Fibroblast of lung (primary cell): Measurements from ENCODE around the gene SLC38A1. TPM values are rescaled to one million over a fixed set of nuclear protein-coding genes. Genes with fewer than 3 reads are reported as not detected.

ENCODE experiments used
- DNase-seq, 2 donors: peaks; one replicate each; pipeline versions ENCODE4 v3.0.0 to v3.0.0-alpha.2; 2010; ENCODE audit warnings: low read depth in 2 of 2
- H2AFZ ChIP-seq: 2 replicates; pipeline ENCODE4 v1.5.1; 2012; ENCODE audit warnings: low read length, control low read depth, inconsistent platforms
- H3K27ac ChIP-seq: 2 replicates; pipeline ENCODE4 v1.5.1; 2011; ENCODE audit warnings: low read length, control low read depth; ENCODE audit not compliant: insufficient read depth
- H3K27me3 ChIP-seq: 2 replicates; pipeline ENCODE4 v1.5.1; 2011; ENCODE audit warnings: mild to moderate bottlenecking, low read length; ENCODE audit not compliant: control insufficient read depth, insufficient read depth
- H3K36me3 ChIP-seq: 2 replicates; pipeline ENCODE4 v1.5.1; 2011; ENCODE audit warnings: low read length; ENCODE audit not compliant: control insufficient read depth, insufficient read depth
- H3K4me1 ChIP-seq: 2 replicates; pipeline ENCODE4 v1.5.1; 2011; ENCODE audit warnings: low read length; ENCODE audit not compliant: control insufficient read depth, insufficient read depth; ENCODE audit errors: extremely low read depth
- H3K4me2 ChIP-seq: 2 replicates; pipeline ENCODE4 v1.5.1; 2011; ENCODE audit warnings: low read length, control low read depth; ENCODE audit not compliant: insufficient read depth; ENCODE audit errors: extremely low read depth
- H3K4me3 ChIP-seq, 4 experiments: fragments of 200-600 bp in 1 of 4; sonication (generic) in 1 of 4; replicated peaks in 1 of 4; 2 replicates each; pipeline ENCODE4 v1.5.1; 2011 to 2016; ENCODE audit warnings: low read length in 4 of 4, low read depth in 3 of 4, mild to moderate bottlenecking in 3 of 4, control low read depth in 2 of 4, inconsistent platforms in 1 of 4, mixed read lengths in 1 of 4; ENCODE audit not compliant: insufficient read depth in 1 of 4; ENCODE audit errors: control extremely low read depth in 1 of 4
- H3K79me2 ChIP-seq: 2 replicates; pipeline ENCODE4 v1.5.1; 2012; ENCODE audit warnings: mild to moderate bottlenecking, low read length, inconsistent platforms; ENCODE audit not compliant: control insufficient read depth, insufficient read depth
- H3K9ac ChIP-seq: 2 replicates; pipeline ENCODE4 v1.5.1; 2011; ENCODE audit warnings: mild to moderate bottlenecking, low read length, control low read depth; ENCODE audit not compliant: insufficient read depth
- H3K9me3 ChIP-seq: 2 replicates; pipeline ENCODE4 v1.5.1; 2012; ENCODE audit warnings: low read depth, low read length; ENCODE audit not compliant: control insufficient read depth, insufficient read depth
- H4K20me1 ChIP-seq: 2 replicates; pipeline ENCODE4 v1.5.1; 2011; ENCODE audit warnings: low read length; ENCODE audit not compliant: control insufficient read depth, insufficient read depth; ENCODE audit errors: extremely low read depth
- EZH2 ChIP-seq: IDR thresholded peaks from 2 replicates; pipeline ENCODE4 v1.5.1; 2012; ENCODE audit warnings: low read length, control low read depth, mild to moderate bottlenecking; ENCODE audit errors: missing control alignments
- polyA plus RNA-seq, 2 donors: library from polyadenylated mRNA; depleted of rRNA in 1 of 2; stranded (reverse) in 1 of 2; unstranded in 1 of 2; fragments of >200 nt; gene quantifications; 2 replicates each; pipeline ENCODE4 v1.2.1, GENCODE V29; 2011 to 2012; ENCODE audit warnings: missing spikeins in 1 of 2
- total RNA-seq: library from RNA; depleted of rRNA; stranded (reverse); fragments of >200 nt; gene quantifications from 2 replicates; pipeline ENCODE4 v1.2.1, GENCODE V29; 2014
- TF ChIP-seq, protein P1 (sequence below), 2 donors: IDR thresholded peaks in 1 of 2; conservative IDR thresholded peaks in 1 of 2; 1 replicate in 1 of 2; 2 replicates in 1 of 2; pipeline ENCODE4 v1.5.1; 2011 to 2012; ENCODE audit warnings: low read length in 2 of 2, control low read depth in 1 of 2, inconsistent platforms in 1 of 2, low read depth in 1 of 2, mild to moderate bottlenecking in 1 of 2

Gene SLC38A1
- total and polyA plus RNA-seq, 2 donors (not counting 1 experiment from before 2014, with no cell fraction given) = 24.3 to 88.8 TPM

GRCh38 chr12:46230983-46231382, 37.9 kb downstream of the SLC38A1 start:
- Histone ChIP-seq H3K27ac (no peak overlapping the region), H3K36me3 (no peaks in the 10 kb centered on the region), H3K4me3 (no peak overlapping the region), H3K4me1 (no peaks in the 10 kb centered on the region), H3K79me2 (no peaks in the 10 kb centered on the region), H4K20me1 (no peaks in the 10 kb centered on the region), H3K27me3 (no peaks in the 10 kb centered on the region), H3K9me3 (no peaks in the 10 kb centered on the region), H3K9ac (no peak overlapping the region), H3K4me2 (no peak overlapping the region), H2AFZ (no peak overlapping the region)
- no peak for DNase-seq
- no peak for TF ChIP-seq EZH2
- TF ChIP-seq, protein P1, sequence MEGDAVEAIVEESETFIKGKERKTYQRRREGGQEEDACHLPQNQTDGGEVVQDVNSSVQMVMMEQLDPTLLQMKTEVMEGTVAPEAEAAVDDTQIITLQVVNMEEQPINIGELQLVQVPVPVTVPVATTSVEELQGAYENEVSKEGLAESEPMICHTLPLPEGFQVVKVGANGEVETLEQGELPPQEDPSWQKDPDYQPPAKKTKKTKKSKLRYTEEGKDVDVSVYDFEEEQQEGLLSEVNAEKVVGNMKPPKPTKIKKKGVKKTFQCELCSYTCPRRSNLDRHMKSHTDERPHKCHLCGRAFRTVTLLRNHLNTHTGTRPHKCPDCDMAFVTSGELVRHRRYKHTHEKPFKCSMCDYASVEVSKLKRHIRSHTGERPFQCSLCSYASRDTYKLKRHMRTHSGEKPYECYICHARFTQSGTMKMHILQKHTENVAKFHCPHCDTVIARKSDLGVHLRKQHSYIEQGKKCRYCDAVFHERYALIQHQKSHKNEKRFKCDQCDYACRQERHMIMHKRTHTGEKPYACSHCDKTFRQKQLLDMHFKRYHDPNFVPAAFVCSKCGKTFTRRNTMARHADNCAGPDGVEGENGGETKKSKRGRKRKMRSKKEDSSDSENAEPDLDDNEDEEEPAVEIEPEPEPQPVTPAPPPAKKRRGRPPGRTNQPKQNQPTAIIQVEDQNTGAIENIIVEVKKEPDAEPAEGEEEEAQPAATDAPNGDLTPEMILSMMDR (conservative IDR thresholded peaks at IDR 0.05 in 1 of 2, IDR thresholded peaks at IDR 0.05 in 1 of 2; ENCODE audit: low read depth in 1 of 2, low read length in 2 of 2) = no peak

DNA sequence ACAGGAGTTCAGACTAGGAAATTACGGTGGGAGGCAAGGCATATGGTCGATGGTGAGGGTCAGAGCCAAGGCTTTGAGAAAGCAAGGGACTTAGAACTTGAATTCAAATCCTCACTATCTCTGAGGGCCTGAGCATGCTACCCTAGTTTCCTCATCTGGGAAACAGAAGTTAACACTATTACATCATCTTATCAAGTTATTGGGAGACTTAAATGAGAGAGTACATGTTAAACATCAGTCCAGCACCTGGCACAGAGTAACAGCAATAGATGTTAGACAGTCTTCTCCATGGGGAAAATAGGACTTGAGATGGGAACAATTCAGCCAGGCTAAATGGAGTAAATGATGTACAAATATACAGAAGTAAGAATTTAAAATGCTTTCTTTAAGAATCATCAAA, 38.5 kb downstream of the SLC38A1 start:
- Histone ChIP-seq H3K4me3 (no peak overlapping the region), H3K9me3 (no peaks in the 10 kb centered on the region), H3K79me2 (no peaks in the 10 kb centered on the region), H3K4me1 (no peaks in the 10 kb centered on the region), H3K27me3 (no peaks in the 10 kb centered on the region), H3K4me2 (no peak overlapping the region), H3K27ac (no peak overlapping the region), H3K36me3 (no peaks in the 10 kb centered on the region), H2AFZ (no peak overlapping the region), H3K9ac (no peak overlapping the region), H4K20me1 (no peaks in the 10 kb centered on the region)
- DNase-seq = no peak
- TF ChIP-seq, protein P1 (conservative IDR thresholded peaks at IDR 0.05 in 1 of 2, IDR thresholded peaks at IDR 0.05 in 1 of 2; ENCODE audit: low read depth in 1 of 2, low read length in 2 of 2) = no peak
- no peak for TF ChIP-seq EZH2

- H3K9ac ChIP-seq = no peak overlapping the region
- H3K27ac ChIP-seq = no peak overlapping the region
- no peak overlapping the region for H3K4me3 ChIP-seq
- no peak overlapping the region for H3K4me2 ChIP-seq
- no peaks in the 10 kb centered on the region for H3K9me3 ChIP-seq
- no peaks in the 10 kb centered on the region for H4K20me1 ChIP-seq
- no peaks in the 10 kb centered on the region for H3K4me1 ChIP-seq
- H3K79me2 ChIP-seq = no peaks in the 10 kb centered on the region
- no peak for TF ChIP-seq EZH2
- TF ChIP-seq, protein P1 (conservative IDR thresholded peaks at IDR 0.05 in 1 of 2, IDR thresholded peaks at IDR 0.05 in 1 of 2; ENCODE audit: low read depth in 1 of 2, low read length in 2 of 2) = no peak
- H3K27me3 ChIP-seq = no peaks in the 10 kb centered on the region
- H3K36me3 ChIP-seq = no peaks in the 10 kb centered on the region
- DNase-seq = no peak
- no peak overlapping the region for H2AFZ ChIP-seq
Observed at GRCh38 chr12:46227616-46228015, 41.2 kb downstream of the SLC38A1 start.
